Tracheal epithelial cell (primary cell): ENCODE data around the gene RFTN1. TPM values are rescaled to one million over a fixed set of nuclear protein-coding genes. Genes with fewer than 3 reads are reported as not detected.

ENCODE experiments used
- total RNA-seq: library from RNA; depleted of rRNA; stranded (reverse); fragments of >200 nt; gene quantifications from 2 replicates; pipeline ENCODE4 v1.2.1, GENCODE V29; 2014

The RFTN1 gene
- 6.2 and 36.4 TPM in 2 replicates for total RNA-seq

GRCh38 chr3:16513141-16514020, at the start of gene RFTN1:
Gene RFTN1 (minus strand): TSS chr3:16513699. CDS start chr3:16493869, 19,830 bp downstream.

Other genes starting within 250 kb of the RFTN1 start
- 10.2 and 12.5 TPM in 2 replicates for gene DPH3, start 248.8 kb downstream of the RFTN1 start, total RNA-seq
- gene OXNAD1, start 248.5 kb downstream of the RFTN1 start, total RNA-seq, result 11.8 and 21.7 TPM in 2 replicates
- not detected in 2 replicates for gene DAZL, start 91.7 kb upstream of the RFTN1 start, total RNA-seq